K562 (cell line): ENCODE results near the gene UBE2N. TPM values are rescaled to one million over a fixed set of nuclear protein-coding genes. Genes with fewer than 3 reads are reported as not detected.

Experiments used
- CBX3 ChIP-seq, 2 experiments: IDR thresholded peaks; 1 replicate in 1 of 2; 2 replicates in 1 of 2; pipeline ENCODE4 v1.6.1; 2012; ENCODE audit warnings: inconsistent platforms in 2 of 2, low read length in 2 of 2, borderline replicate concordance in 1 of 2, control low read depth in 1 of 2
- E2F8 ChIP-seq: fragments of 450-650 bp; IDR thresholded peaks from 2 replicates; pipeline ENCODE4 v1.7.1; 2018; ENCODE audit warnings: mild to moderate bottlenecking, low read depth; ENCODE audit not compliant: partially characterized antibody
- LARP7 ChIP-seq: fragments of 450-650 bp; IDR thresholded peaks from 2 replicates; pipeline ENCODE4 v1.6.1; 2016
- MEIS2 ChIP-seq: fragments of 450-650 bp; IDR thresholded peaks from 2 replicates; pipeline ENCODE4 v1.6.1; 2014; ENCODE audit warnings: mild to moderate bottlenecking; ENCODE audit not compliant: partially characterized antibody
- NCOA1 ChIP-seq: fragments of 450-650 bp; IDR thresholded peaks from 2 replicates; pipeline ENCODE4 v1.6.1; 2016; ENCODE audit warnings: low read depth
- NEUROD1 ChIP-seq: fragments of 150-350 bp; IDR thresholded peaks from 2 replicates; pipeline ENCODE4 v1.6.1; 2014; ENCODE audit warnings: borderline replicate concordance, low read length, low read depth; ENCODE audit not compliant: partially characterized antibody
- PML ChIP-seq: IDR thresholded peaks from 2 replicates; pipeline ENCODE4 v1.6.1; 2012; ENCODE audit warnings: low read length, inconsistent platforms
- SMAD3 ChIP-seq: fragments of 450-650 bp; formaldehyde crosslinking; conservative IDR thresholded peaks from 2 replicates; pipeline ENCODE4 v1.4.0; 2020; ENCODE audit warnings: mild to moderate bottlenecking
- ZBTB1 ChIP-seq: sonication (generic); formaldehyde crosslinking; IDR thresholded peaks from 2 replicates; pipeline ENCODE4 v1.8.1; 2023; ENCODE audit warnings: missing genetic modification reagents, low read depth, mild to moderate bottlenecking, borderline replicate concordance
- ZFPM2 ChIP-seq: fragments of 250-450 bp; sonication (Bioruptor Pico); IDR thresholded peaks from 2 replicates; pipeline ENCODE4 v1.5.1; 2022; ENCODE audit warnings: mild to moderate bottlenecking
- ZNF75A ChIP-seq: fragments of 450-650 bp; formaldehyde crosslinking; IDR thresholded peaks from 2 replicates; pipeline ENCODE4 v1.4.0; 2020; ENCODE audit warnings: mild to moderate bottlenecking
- ZNF79 ChIP-seq: fragments of 250-450 bp; sonication (Bioruptor Pico); IDR thresholded peaks from 2 replicates; pipeline ENCODE4 v1.4.0; 2020; ENCODE audit warnings: low read depth, mild to moderate bottlenecking, moderate library complexity
- polyA plus RNA-seq, 8 experiments: library from polyadenylated mRNA; depleted of rRNA in 4 of 8; stranded (reverse) in 5 of 8; unstranded in 3 of 8; fragments of >200 nt; fragmentation: Nextera tagmentation in 2 of 8; fragmentation: Illumina TruSeq in 1 of 8; extraction: Ambion mirVana in 2 of 8; extraction: Trizol in 1 of 8; gene quantifications; 2 replicates each; pipeline versions ENCODE4 v1.2.1 to v1.2.3, GENCODE V29; 2011 to 2014; ENCODE audit warnings: inconsistent platforms in 1 of 8, missing spikeins in 1 of 8
- total RNA-seq, 7 experiments: library from RNA; depleted of rRNA in 6 of 7; stranded (reverse); fragments of >200 nt in 6 of 7; fragmentation: Illumina TruSeq in 2 of 7; extraction: Trizol in 2 of 7; gene quantifications; 2 replicates each; pipeline versions ENCODE4 v1.2.1 to v1.2.3, GENCODE V29; 2011 to 2021; ENCODE audit warnings: low replicate concordance in 1 of 7
- TF ChIP-seq, protein P1 (sequence below): fragments of 450-650 bp; IDR thresholded peaks from 2 replicates; pipeline ENCODE4 v1.6.1; 2014; ENCODE audit warnings: low read depth, mild to moderate bottlenecking, moderate library complexity, borderline replicate concordance
- TF ChIP-seq, protein P2 (sequence below), 2 experiments: fragments of 450-650 bp in 1 of 2; sonication (generic) in 1 of 2; formaldehyde crosslinking in 1 of 2; IDR thresholded peaks; 2 replicates each; pipeline versions ENCODE4 v1.7.1 to v1.9.0; 2016 to 2022; ENCODE audit warnings: inconsistent platforms in 1 of 2, mild to moderate bottlenecking in 1 of 2, missing genetic modification reagents in 1 of 2

UBE2N gene
- total and polyA plus RNA-seq, 9 of the 15 experiments (the other 6 are each of a cell fraction or from before 2014, with no cell fraction given), result 189 to 826 (median 260) TPM

DNA sequence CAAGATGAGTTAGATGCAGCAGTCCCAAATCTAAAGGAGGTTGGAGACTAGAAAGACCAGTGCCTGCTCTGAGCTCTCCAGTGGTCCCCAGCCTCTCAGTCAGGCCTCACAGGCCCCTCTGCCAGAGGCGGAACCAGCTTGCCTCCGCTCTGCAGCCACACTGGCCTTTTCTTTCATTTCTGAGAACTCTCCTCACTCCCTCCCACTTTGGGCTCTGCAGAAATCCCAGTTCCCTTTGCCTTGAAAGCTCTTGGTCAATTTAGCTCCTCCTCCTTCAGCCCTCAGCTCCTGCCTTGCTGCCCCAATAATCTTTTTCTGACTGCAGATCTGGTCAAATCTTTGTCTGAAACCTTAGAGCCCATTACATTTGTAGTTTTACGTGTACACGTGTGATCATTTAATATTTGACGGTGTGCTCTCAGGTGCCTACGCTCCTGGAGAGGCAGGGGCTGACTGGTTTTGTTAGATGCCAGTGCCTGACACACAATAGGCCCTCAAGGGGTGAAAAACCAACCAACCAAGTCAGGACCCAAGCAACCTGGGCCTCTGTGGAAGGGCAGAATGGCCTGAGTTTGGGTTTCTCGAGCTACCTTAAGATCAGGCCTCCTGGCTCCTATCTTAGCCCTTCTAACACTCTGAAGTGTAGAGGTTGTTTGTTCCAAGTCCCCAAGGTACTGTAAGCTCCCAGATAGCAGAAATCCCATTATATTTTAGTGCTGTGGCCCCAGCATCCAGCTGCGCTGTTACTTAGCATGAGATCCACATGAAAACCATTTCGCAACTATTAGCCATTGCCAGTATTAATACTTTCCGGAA, 65.1 kb downstream of the UBE2N start (continued):
- TF ChIP-seq E2F8 (no peak), NCOA1 (no peak), LARP7 (no peak), ZFPM2 (CRISPR knock-in tag) (no peak), CBX3 (IDR thresholded peaks at IDR 0.05; ENCODE audit: borderline replicate concordance in 1 of 2, low read length in 2 of 2) (peak in 1 of 2 experiments; percentile 50; a peak in 1 of 3 replicates), NEUROD1 (peak; percentile 50), PML (no peak), SMAD3 (CRISPR knock-in tag) (no peak), ZNF79 (no peak), MEIS2 (no peak), ZNF75A (CRISPR knock-in tag) (no peak), ZBTB1 (no peak)
- TF ChIP-seq, protein P1, sequence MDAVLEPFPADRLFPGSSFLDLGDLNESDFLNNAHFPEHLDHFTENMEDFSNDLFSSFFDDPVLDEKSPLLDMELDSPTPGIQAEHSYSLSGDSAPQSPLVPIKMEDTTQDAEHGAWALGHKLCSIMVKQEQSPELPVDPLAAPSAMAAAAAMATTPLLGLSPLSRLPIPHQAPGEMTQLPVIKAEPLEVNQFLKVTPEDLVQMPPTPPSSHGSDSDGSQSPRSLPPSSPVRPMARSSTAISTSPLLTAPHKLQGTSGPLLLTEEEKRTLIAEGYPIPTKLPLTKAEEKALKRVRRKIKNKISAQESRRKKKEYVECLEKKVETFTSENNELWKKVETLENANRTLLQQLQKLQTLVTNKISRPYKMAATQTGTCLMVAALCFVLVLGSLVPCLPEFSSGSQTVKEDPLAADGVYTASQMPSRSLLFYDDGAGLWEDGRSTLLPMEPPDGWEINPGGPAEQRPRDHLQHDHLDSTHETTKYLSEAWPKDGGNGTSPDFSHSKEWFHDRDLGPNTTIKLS, result no peak
- TF ChIP-seq, protein P2, sequence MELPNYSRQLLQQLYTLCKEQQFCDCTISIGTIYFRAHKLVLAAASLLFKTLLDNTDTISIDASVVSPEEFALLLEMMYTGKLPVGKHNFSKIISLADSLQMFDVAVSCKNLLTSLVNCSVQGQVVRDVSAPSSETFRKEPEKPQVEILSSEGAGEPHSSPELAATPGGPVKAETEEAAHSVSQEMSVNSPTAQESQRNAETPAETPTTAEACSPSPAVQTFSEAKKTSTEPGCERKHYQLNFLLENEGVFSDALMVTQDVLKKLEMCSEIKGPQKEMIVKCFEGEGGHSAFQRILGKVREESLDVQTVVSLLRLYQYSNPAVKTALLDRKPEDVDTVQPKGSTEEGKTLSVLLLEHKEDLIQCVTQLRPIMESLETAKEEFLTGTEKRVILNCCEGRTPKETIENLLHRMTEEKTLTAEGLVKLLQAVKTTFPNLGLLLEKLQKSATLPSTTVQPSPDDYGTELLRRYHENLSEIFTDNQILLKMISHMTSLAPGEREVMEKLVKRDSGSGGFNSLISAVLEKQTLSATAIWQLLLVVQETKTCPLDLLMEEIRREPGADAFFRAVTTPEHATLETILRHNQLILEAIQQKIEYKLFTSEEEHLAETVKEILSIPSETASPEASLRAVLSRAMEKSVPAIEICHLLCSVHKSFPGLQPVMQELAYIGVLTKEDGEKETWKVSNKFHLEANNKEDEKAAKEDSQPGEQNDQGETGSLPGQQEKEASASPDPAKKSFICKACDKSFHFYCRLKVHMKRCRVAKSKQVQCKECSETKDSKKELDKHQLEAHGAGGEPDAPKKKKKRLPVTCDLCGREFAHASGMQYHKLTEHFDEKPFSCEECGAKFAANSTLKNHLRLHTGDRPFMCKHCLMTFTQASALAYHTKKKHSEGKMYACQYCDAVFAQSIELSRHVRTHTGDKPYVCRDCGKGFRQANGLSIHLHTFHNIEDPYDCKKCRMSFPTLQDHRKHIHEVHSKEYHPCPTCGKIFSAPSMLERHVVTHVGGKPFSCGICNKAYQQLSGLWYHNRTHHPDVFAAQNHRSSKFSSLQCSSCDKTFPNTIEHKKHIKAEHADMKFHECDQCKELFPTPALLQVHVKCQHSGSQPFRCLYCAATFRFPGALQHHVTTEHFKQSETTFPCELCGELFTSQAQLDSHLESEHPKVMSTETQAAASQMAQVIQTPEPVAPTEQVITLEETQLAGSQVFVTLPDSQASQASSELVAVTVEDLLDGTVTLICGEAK (IDR thresholded peaks at IDR 0.05), result no peak
- TF ChIP-seq, protein P2 (CRISPR knock-in tag; IDR thresholded peaks at IDR 0.05), result no peak
